ENCODE results near the gene ANKRD44.

Gene ANKRD44

DNA sequence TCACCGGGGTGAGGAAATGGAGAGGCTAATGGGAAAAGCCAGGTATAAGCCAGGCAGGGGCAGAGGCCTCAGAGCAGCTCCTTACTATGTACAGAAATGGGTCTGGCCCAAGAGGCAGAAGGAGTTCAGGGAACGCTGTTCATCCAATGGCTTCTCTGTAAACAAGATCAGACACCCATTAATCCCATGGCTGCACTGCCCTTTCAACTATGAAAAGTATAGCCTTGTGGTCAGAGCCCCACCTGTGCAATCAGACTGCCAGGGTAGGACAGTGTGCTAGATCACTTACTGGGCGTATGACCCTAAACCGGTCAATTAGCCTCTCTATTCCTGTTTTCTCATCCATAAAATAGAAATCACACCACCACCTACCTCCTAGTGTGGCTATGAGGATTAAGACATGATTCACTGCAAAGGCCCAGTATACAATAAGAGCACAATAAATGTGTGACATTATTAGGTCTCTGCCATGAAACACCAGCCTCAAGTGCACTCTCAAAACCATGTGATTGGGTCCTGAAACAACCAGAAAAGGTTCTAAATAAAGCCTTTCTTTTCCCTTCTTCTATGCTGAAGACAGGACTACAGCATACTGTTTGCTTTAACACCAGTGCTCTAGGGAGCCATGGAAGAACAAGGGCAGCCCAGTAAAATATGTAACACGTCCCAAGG lies 4.4 kb downstream of the ANKRD44 start:
- TF ChIP-seq, protein P1, sequence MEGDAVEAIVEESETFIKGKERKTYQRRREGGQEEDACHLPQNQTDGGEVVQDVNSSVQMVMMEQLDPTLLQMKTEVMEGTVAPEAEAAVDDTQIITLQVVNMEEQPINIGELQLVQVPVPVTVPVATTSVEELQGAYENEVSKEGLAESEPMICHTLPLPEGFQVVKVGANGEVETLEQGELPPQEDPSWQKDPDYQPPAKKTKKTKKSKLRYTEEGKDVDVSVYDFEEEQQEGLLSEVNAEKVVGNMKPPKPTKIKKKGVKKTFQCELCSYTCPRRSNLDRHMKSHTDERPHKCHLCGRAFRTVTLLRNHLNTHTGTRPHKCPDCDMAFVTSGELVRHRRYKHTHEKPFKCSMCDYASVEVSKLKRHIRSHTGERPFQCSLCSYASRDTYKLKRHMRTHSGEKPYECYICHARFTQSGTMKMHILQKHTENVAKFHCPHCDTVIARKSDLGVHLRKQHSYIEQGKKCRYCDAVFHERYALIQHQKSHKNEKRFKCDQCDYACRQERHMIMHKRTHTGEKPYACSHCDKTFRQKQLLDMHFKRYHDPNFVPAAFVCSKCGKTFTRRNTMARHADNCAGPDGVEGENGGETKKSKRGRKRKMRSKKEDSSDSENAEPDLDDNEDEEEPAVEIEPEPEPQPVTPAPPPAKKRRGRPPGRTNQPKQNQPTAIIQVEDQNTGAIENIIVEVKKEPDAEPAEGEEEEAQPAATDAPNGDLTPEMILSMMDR (conservative IDR thresholded peaks at IDR 0.05; ENCODE audit: low read length): no peak
- no peak for TF ChIP-seq EZH2phosphoT487 (IDR thresholded peaks at IDR 0.05; ENCODE audit: borderline replicate concordance)
- Histone ChIP-seq H3K9me2 (replicated peaks; ENCODE audit: low read depth, low read length) (no peaks in the 10 kb centered on the region), H3K4me2 (ENCODE audit: low read depth, low read length, poor library complexity, severe bottlenecking) (peak overlapping the region; percentile 89), H3K9ac (ENCODE audit: low read depth, low read length, poor library complexity, severe bottlenecking) (peak overlapping the region; percentile 90), H3K79me2 (ENCODE audit: insufficient read depth, low read length) (peaks cover 89% of the 10 kb centered on the region), H3K4me3 (ENCODE audit: low read length, poor library complexity, severe bottlenecking) (peak overlapping the region; percentile 95), H3K36me3 (ENCODE audit: insufficient read depth, low read length) (no peaks in the 10 kb centered on the region), H2AFZ (ENCODE audit: low read length) (no peak overlapping the region), H3K9me3 (ENCODE audit: insufficient read depth, low read depth, low read length) (no peaks in the 10 kb centered on the region), H3K4me1 (ENCODE audit: insufficient read depth, low read length, poor library complexity, severe bottlenecking) (peaks cover 74% of the 10 kb centered on the region), H4K20me1 (ENCODE audit: insufficient read depth, low read length, poor library complexity, severe bottlenecking) (peaks cover 10% of the 10 kb centered on the region), H3K27me3 (ENCODE audit: insufficient read depth, low read length, poor library complexity, severe bottlenecking) (no peaks in the 10 kb centered on the region), H3F3A (ENCODE audit: low read depth) (no peaks in the 10 kb centered on the region; the same call in 1 of the 2 replicates)

DNA sequence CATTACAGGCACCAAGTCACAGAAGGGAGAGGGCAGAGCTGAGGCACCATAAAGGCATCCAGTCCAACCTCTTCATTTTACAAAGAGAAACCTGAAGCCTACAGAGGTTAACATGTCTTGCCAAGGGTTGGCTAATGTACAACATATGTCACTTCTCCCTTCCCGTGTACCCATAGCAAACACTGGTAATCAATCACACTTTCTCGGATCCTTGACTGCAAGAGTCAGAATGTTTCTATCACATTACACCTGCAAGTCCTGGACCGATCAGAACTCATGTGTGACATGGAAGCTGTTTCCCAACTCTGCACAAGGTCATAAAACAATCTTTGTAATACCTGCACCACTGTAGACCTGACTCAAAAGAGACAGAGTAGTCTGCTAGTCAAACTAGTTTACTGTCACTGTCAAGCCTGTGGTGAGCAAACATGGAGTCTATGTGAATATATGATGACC lies 6.0 kb downstream of the ANKRD44 start:
- no peaks in the 10 kb centered on the region; the same call in 1 of the 2 replicates for H3F3A ChIP-seq (ENCODE audit: low read depth)
- no peaks in the 10 kb centered on the region for H3K9me3 ChIP-seq (ENCODE audit: insufficient read depth, low read depth, low read length)
- no peaks in the 10 kb centered on the region for H3K36me3 ChIP-seq (ENCODE audit: insufficient read depth, low read length)
- H3K27me3 ChIP-seq (ENCODE audit: insufficient read depth, low read length, poor library complexity, severe bottlenecking): no peaks in the 10 kb centered on the region
- H3K4me1 ChIP-seq (ENCODE audit: insufficient read depth, low read length, poor library complexity, severe bottlenecking): peaks cover 75% of the 10 kb centered on the region
- H3K9ac ChIP-seq (ENCODE audit: low read depth, low read length, poor library complexity, severe bottlenecking): no peak overlapping the region
- no peak overlapping the region for H2AFZ ChIP-seq (ENCODE audit: low read length)
- TF ChIP-seq, protein P1 (conservative IDR thresholded peaks at IDR 0.05; ENCODE audit: low read length): no peak
- TF ChIP-seq EZH2phosphoT487 (IDR thresholded peaks at IDR 0.05; ENCODE audit: borderline replicate concordance): no peak
- no peak overlapping the region for H3K4me3 ChIP-seq (ENCODE audit: low read length, poor library complexity, severe bottlenecking)
- H4K20me1 ChIP-seq (ENCODE audit: insufficient read depth, low read length, poor library complexity, severe bottlenecking): peaks cover 10% of the 10 kb centered on the region
- H3K79me2 ChIP-seq (ENCODE audit: insufficient read depth, low read length): peaks cover 99% of the 10 kb centered on the region
- H3K9me2 ChIP-seq (replicated peaks; ENCODE audit: low read depth, low read length): no peaks in the 10 kb centered on the region
- peak overlapping the region; percentile 49 for H3K4me2 ChIP-seq (ENCODE audit: low read depth, low read length, poor library complexity, severe bottlenecking)

DNA sequence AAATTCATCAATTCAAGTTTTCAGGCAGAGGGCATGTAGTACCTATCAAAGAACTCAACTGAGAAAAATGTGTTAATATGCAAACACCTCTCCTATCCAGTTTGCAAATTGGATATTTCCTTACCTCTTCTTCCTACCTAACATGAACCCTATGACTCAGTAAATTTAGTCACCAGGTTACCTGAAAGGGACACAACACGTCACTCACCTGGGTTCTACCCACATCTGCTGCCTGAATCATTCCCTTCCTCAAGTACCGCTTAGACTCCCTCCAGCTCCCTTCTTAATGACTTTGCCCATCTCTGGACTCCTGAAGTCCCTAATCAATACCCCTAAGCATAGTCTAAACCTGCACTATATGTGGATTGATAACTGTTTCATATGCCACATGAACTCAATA lies 10.4 kb downstream of the ANKRD44 start:
- H3K4me1 ChIP-seq (ENCODE audit: insufficient read depth, low read length, poor library complexity, severe bottlenecking): peaks cover 66% of the 10 kb centered on the region
- no peak overlapping the region for H3K9ac ChIP-seq (ENCODE audit: low read depth, low read length, poor library complexity, severe bottlenecking)
- H3K79me2 ChIP-seq (ENCODE audit: insufficient read depth, low read length): peaks cover 100% of the 10 kb centered on the region

More for the DNA sequence above, 10.4 kb downstream of the ANKRD44 start:
- no peaks in the 10 kb centered on the region for H3K9me2 ChIP-seq (replicated peaks; ENCODE audit: low read depth, low read length)
- no peaks in the 10 kb centered on the region for H4K20me1 ChIP-seq (ENCODE audit: insufficient read depth, low read length, poor library complexity, severe bottlenecking)
- H3K36me3 ChIP-seq (ENCODE audit: insufficient read depth, low read length): no peaks in the 10 kb centered on the region
- no peaks in the 10 kb centered on the region for H3K27me3 ChIP-seq (ENCODE audit: insufficient read depth, low read length, poor library complexity, severe bottlenecking)
- H3K4me3 ChIP-seq (ENCODE audit: low read length, poor library complexity, severe bottlenecking): no peak overlapping the region
- TF ChIP-seq, protein P1 (conservative IDR thresholded peaks at IDR 0.05; ENCODE audit: low read length): no peak
- no peak for TF ChIP-seq EZH2phosphoT487 (IDR thresholded peaks at IDR 0.05; ENCODE audit: borderline replicate concordance)
- H3K4me2 ChIP-seq (ENCODE audit: low read depth, low read length, poor library complexity, severe bottlenecking): no peak overlapping the region
- no peaks in the 10 kb centered on the region for H3K9me3 ChIP-seq (ENCODE audit: insufficient read depth, low read depth, low read length)
- H3F3A ChIP-seq (ENCODE audit: low read depth): peaks cover 9% of the 10 kb centered on the region; the same call in 1 of the 2 replicates
- no peak overlapping the region for H2AFZ ChIP-seq (ENCODE audit: low read length)
